ENCODE results near the gene LIMK1.

The LIMK1 gene

GRCh38 chr7:74138334-74138867 is 54.8 kb downstream of the LIMK1 start:
- in situ Hi-C loops (cut with HindIII; ENCODE audit: low sequenced_read_pairs): no loop called here
- no peak for DNase-seq (ENCODE audit: low read depth, low spot score)
- TF ChIP-seq CTCF (IDR thresholded peaks at IDR 0.05; ENCODE audit: low read depth, low read length): no peak
- H3K4me3 ChIP-seq (ENCODE audit: low read depth, low read length): no peak overlapping the region

- H3K4me3 ChIP-seq (ENCODE audit: low read depth, low read length): no peak overlapping the region
- no peak for DNase-seq (ENCODE audit: low read depth, low spot score)
- in situ Hi-C loops (cut with HindIII; ENCODE audit: low sequenced_read_pairs): no loop called here
- TF ChIP-seq CTCF (IDR thresholded peaks at IDR 0.05; ENCODE audit: low read depth, low read length): no peak
Observed at GRCh38 chr7:74138945-74139843, 55.6 kb downstream of the LIMK1 start.

GRCh38 chr7:74141705-74142104 is 58.1 kb downstream of the LIMK1 start:
- TF ChIP-seq CTCF (IDR thresholded peaks at IDR 0.05; ENCODE audit: low read depth, low read length): no peak
- DNase-seq (ENCODE audit: low read depth, low spot score): no peak
- no peak overlapping the region for H3K4me3 ChIP-seq (ENCODE audit: low read depth, low read length)
- in situ Hi-C loops (cut with HindIII; ENCODE audit: low sequenced_read_pairs): no loop called here

GRCh38 chr7:74143383-74143782 is 59.8 kb downstream of the LIMK1 start:
- no peak for DNase-seq (ENCODE audit: low read depth, low spot score)
- H3K4me3 ChIP-seq (ENCODE audit: low read depth, low read length): no peak overlapping the region
- TF ChIP-seq CTCF (IDR thresholded peaks at IDR 0.05; ENCODE audit: low read depth, low read length): no peak
- in situ Hi-C loops (cut with HindIII; ENCODE audit: low sequenced_read_pairs): no loop called here

- in situ Hi-C loops (cut with HindIII; ENCODE audit: low sequenced_read_pairs): no loop called here
Observed at GRCh38 chr7:74148491-74148890, 64.9 kb downstream of the LIMK1 start.

GRCh38 chr7:74149071-74149470 is 65.5 kb downstream of the LIMK1 start:
- in situ Hi-C loops (cut with HindIII; ENCODE audit: low sequenced_read_pairs): no loop called here
- TF ChIP-seq CTCF (IDR thresholded peaks at IDR 0.05; ENCODE audit: low read depth, low read length): no peak
- H3K4me3 ChIP-seq (ENCODE audit: low read depth, low read length): no peak overlapping the region

More at GRCh38 chr7:74148491-74148890, 64.9 kb downstream of the LIMK1 start:
- no peak for TF ChIP-seq CTCF (IDR thresholded peaks at IDR 0.05; ENCODE audit: low read depth, low read length)
- no peak for DNase-seq (ENCODE audit: low read depth, low spot score)
- no peak overlapping the region for H3K4me3 ChIP-seq (ENCODE audit: low read depth, low read length)

More at GRCh38 chr7:74149071-74149470, 65.5 kb downstream of the LIMK1 start:
- no peak for DNase-seq (ENCODE audit: low read depth, low spot score)

All from astrocyte of the spinal cord (primary cell).